PC-3 (cell line): ENCODE results near the gene AANAT. TPM values are rescaled to one million over a fixed set of nuclear protein-coding genes. Genes with fewer than 3 reads are reported as not detected.

Source experiments
- ATAC-seq: fragments of 200-7000 bp; cut with Tn5 transposase; 2 replicates; pipeline ENCODE4 v1.9.1; 2020; ENCODE audit warnings: mild to moderate bottlenecking, moderate library complexity
- BruUV-seq: library from RNA; stranded (reverse); fragments of 400-500 nt; replicated peaks from 2 replicates; lab custom pipeline; 2021; lab: Mats Ljungman, UMichigan
- CTCF ChIA-PET: fragments of 300-600 bp; sonication (Branson Sonifier 250); formaldehyde crosslinking; loops from one replicate; lab custom pipeline; 2022; ENCODE audit warnings: antibody characterized with exemption; lab: Charles Lee
- POLR2A ChIA-PET: fragments of 300-600 bp; sonication (Branson Sonifier 250); formaldehyde crosslinking; loops from one replicate; lab custom pipeline; 2022; ENCODE audit warnings: antibody characterized with exemption; ENCODE audit not compliant: unreplicated experiment; lab: Charles Lee
- DNase-seq: peaks from one replicate; pipeline ENCODE4 v3.0.0-alpha.2; 2015
- H2AFZ ChIP-seq: fragments of 300-600 bp; sonication (generic); 2 replicates; pipeline ENCODE4 v1.6.0; 2016; ENCODE audit warnings: antibody characterized with exemption, low read length
- H3F3A ChIP-seq: fragments of 300-600 bp; sonication (generic); one replicate; pipeline ENCODE4 v1.6.0; 2017; ENCODE audit warnings: antibody characterized with exemption, low read length, control low read depth, mild to moderate bottlenecking; ENCODE audit not compliant: unreplicated experiment
- H3K27ac ChIP-seq: fragments of 300-600 bp; sonication (generic); 2 replicates; pipeline ENCODE4 v1.5.1; 2016; ENCODE audit warnings: mild to moderate bottlenecking, low read length
- H3K27me3 ChIP-seq: fragments of 300-600 bp; sonication (generic); 2 replicates; pipeline ENCODE4 v1.6.1; 2016; ENCODE audit warnings: low read length, mixed read lengths
- H3K36me3 ChIP-seq: fragments of 300-600 bp; sonication (generic); 2 replicates; pipeline ENCODE4 v1.6.1; 2016; ENCODE audit warnings: low read depth, mixed run types, low read length, mixed read lengths
- H3K4me1 ChIP-seq: fragments of 300-600 bp; sonication (generic); 2 replicates; pipeline ENCODE4 v1.5.1; 2016; ENCODE audit warnings: low read length; ENCODE audit not compliant: insufficient read depth
- H3K4me2 ChIP-seq: fragments of 300-600 bp; sonication (generic); 2 replicates; pipeline ENCODE4 v1.6.0; 2016; ENCODE audit warnings: low read length
- H3K4me3 ChIP-seq: fragments of 300-600 bp; sonication (generic); 2 replicates; pipeline ENCODE4 v1.5.1; 2016; ENCODE audit warnings: mild to moderate bottlenecking, low read length, mixed read lengths
- H3K79me2 ChIP-seq: fragments of 300-600 bp; sonication (generic); 2 replicates; pipeline ENCODE4 v1.6.1; 2017; ENCODE audit warnings: low read length, mixed read lengths
- H3K9ac ChIP-seq: fragments of 300-600 bp; sonication (generic); 2 replicates; pipeline ENCODE4 v1.6.0; 2016; ENCODE audit warnings: mild to moderate bottlenecking, low read length
- H3K9me2 ChIP-seq: fragments of 300-600 bp; sonication (generic); replicated peaks from 2 replicates; pipeline ENCODE4 v1.6.1; 2016; ENCODE audit warnings: mixed run types, low read length, mixed read lengths
- H3K9me3 ChIP-seq: fragments of 300-600 bp; sonication (generic); 2 replicates; pipeline ENCODE4 v1.6.1; 2016; ENCODE audit warnings: low read length, mixed read lengths
- H4K20me1 ChIP-seq: fragments of 300-600 bp; sonication (generic); 2 replicates; pipeline ENCODE4 v1.6.1; 2016; ENCODE audit warnings: low read length, mixed read lengths
- EZH2 ChIP-seq: fragments of 300-600 bp; sonication (generic); IDR thresholded peaks from one replicate; pipeline ENCODE4 v1.6.1; 2017; ENCODE audit warnings: antibody characterized with exemption, mild to moderate bottlenecking, low read length; ENCODE audit not compliant: unreplicated experiment
- EZH2phosphoT487 ChIP-seq: fragments of 300-600 bp; sonication (generic); IDR thresholded peaks from 2 replicates; pipeline ENCODE4 v1.6.1; 2018; ENCODE audit warnings: mild to moderate bottlenecking, antibody characterized with exemption, low read length, borderline replicate concordance
- intact Hi-C: fragments of 100-400 bp; cut with micrococcal nuclease; formaldehyde crosslinking; loops from 2 replicates; pipeline ENCODE4 v1.9.0; 2023
- total RNA-seq: library from RNA; depleted of rRNA; stranded (reverse); fragments of >200 nt; gene quantifications from 2 replicates; pipeline ENCODE4 v1.2.3, GENCODE V29; 2014
- TF ChIP-seq, protein P1 (sequence below): fragments of 300-600 bp; sonication (generic); conservative IDR thresholded peaks from 2 replicates; pipeline ENCODE4 v1.5.1; 2017; ENCODE audit warnings: antibody characterized with exemption, low read depth, mild to moderate bottlenecking, low read length

AANAT gene
- total RNA-seq, 1 experiment from 2014 or later: not detected

GRCh38 chr17:76445697-76446448, 21.5 kb upstream of the AANAT start:
- Histone ChIP-seq H3F3A (peaks cover 25% of the 10 kb centered on the region), H3K36me3 (no peaks in the 10 kb centered on the region), H3K4me3 (peak overlapping the region; percentile 62), H3K9ac (peak overlapping the region; percentile 63), H3K4me2 (peak overlapping the region; percentile 81), H3K9me3 (no peaks in the 10 kb centered on the region), H3K9me2 (no peaks in the 10 kb centered on the region), H2AFZ (no peak overlapping the region), H4K20me1 (peaks cover 27% of the 10 kb centered on the region), H3K4me1 (peaks cover 78% of the 10 kb centered on the region), H3K27me3 (no peaks in the 10 kb centered on the region), H3K27ac (peak overlapping the region; percentile 93), H3K79me2 (peaks cover 93% of the 10 kb centered on the region)
- CTCF ChIA-PET: interaction anchor here (0.5 to 0.7 kb wide), 2 partner anchors 81 to 316 kb away, joined by 3 to 6 read pairs; no protein-coding TSS in a partner anchor
- POLR2A ChIA-PET: no interaction called here
- ATAC-seq (no peak), DNase-seq (no peak)
- intact Hi-C loops: no loop called here
- no peak for TF ChIP-seq EZH2
- TF ChIP-seq, protein P1, sequence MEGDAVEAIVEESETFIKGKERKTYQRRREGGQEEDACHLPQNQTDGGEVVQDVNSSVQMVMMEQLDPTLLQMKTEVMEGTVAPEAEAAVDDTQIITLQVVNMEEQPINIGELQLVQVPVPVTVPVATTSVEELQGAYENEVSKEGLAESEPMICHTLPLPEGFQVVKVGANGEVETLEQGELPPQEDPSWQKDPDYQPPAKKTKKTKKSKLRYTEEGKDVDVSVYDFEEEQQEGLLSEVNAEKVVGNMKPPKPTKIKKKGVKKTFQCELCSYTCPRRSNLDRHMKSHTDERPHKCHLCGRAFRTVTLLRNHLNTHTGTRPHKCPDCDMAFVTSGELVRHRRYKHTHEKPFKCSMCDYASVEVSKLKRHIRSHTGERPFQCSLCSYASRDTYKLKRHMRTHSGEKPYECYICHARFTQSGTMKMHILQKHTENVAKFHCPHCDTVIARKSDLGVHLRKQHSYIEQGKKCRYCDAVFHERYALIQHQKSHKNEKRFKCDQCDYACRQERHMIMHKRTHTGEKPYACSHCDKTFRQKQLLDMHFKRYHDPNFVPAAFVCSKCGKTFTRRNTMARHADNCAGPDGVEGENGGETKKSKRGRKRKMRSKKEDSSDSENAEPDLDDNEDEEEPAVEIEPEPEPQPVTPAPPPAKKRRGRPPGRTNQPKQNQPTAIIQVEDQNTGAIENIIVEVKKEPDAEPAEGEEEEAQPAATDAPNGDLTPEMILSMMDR: no peak
- no peak for TF ChIP-seq EZH2phosphoT487
- BruUV-seq: no TSS peak

GRCh38 chr17:76446449-76447231, 20.8 kb upstream of the AANAT start:
- Histone ChIP-seq H3K4me2 (peak overlapping the region; percentile 81), H3F3A (peaks cover 25% of the 10 kb centered on the region), H3K27me3 (no peaks in the 10 kb centered on the region), H2AFZ (no peak overlapping the region), H3K27ac (peak overlapping the region; percentile 93), H3K9ac (peak overlapping the region; percentile 63), H3K9me2 (no peaks in the 10 kb centered on the region), H4K20me1 (peaks cover 35% of the 10 kb centered on the region), H3K4me1 (peaks cover 86% of the 10 kb centered on the region), H3K79me2 (peaks cover 93% of the 10 kb centered on the region), H3K4me3 (peak overlapping the region; percentile 62), H3K36me3 (no peaks in the 10 kb centered on the region), H3K9me3 (no peaks in the 10 kb centered on the region)
- intact Hi-C loops: no loop called here
- DNase-seq: peak; percentile 98
- no TSS peak for BruUV-seq
- TF ChIP-seq, protein P1: no peak
- TF ChIP-seq EZH2: no peak
- no peak for TF ChIP-seq EZH2phosphoT487
- ATAC-seq: peak; percentile 93
- CTCF ChIA-PET: interaction anchor here (0.5 to 0.7 kb wide), 3 partner anchors 81 to 317 kb away, joined by 3 to 6 read pairs (median 6); partner anchors contain the start of gene PRPSAP1
- POLR2A ChIA-PET: no interaction called here
